ENCODE measurements around the gene HSD17B8. TPM values are rescaled to one million over a fixed set of nuclear protein-coding genes. Genes with fewer than 3 reads are reported as not detected.

The HSD17B8 gene
- total and polyA plus RNA-seq, 2 experiments from 2014 or later = 4.3 to 8.9 TPM

DNA sequence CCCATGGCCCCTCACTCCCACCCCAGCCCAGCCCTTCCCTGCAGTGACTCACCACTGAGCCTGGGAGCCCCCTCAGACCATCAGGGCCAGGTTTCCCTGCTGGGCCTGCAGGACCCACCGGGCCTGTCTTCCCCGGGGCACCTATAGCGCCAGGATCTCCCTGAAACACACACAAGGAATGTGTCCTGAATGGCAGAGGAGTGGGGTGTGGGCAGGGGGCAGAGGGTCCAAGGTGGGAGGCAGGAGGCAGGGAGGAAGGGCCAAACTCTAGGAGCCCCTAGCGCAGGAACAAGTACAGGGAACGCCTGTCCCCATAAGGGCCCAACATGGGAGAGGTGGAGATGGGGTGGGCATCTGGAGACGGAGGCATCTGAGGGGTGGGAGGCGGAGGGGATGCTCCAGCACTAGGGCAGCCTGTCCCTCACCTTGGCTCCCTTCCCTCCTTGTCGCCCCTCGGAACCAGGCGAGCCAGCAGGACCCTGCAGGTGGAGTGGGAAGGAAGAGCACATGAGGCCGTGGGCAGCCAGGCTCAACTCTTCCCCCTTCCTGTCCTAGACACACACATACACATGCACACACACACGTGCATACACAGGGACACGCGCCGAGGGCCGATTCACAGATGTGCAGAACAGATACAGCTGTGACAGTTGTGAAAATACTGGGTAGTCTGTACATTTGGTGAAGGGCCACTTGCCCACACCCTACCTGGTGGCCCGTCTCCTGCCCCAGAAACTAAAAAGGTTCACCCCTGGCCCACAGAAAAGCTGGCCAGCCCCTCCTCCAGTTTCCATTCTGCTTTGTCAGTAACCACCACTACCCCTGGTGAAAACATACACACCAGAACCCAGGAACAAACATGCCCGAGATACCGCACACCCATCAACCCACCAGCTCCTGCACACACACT lies 36.8 kb upstream of the HSD17B8 start:
- no peaks in the 10 kb centered on the region for H3K36me3 Mint-ChIP-seq (ENCODE audit: low read depth)
- no peak for TF ChIP-seq EZH2phosphoT487 (IDR thresholded peaks at IDR 0.05; ENCODE audit: unreplicated experiment)
- no peak for TF ChIP-seq REST (IDR thresholded peaks at IDR 0.05; ENCODE audit: unreplicated experiment)
- TF ChIP-seq, protein P1, sequence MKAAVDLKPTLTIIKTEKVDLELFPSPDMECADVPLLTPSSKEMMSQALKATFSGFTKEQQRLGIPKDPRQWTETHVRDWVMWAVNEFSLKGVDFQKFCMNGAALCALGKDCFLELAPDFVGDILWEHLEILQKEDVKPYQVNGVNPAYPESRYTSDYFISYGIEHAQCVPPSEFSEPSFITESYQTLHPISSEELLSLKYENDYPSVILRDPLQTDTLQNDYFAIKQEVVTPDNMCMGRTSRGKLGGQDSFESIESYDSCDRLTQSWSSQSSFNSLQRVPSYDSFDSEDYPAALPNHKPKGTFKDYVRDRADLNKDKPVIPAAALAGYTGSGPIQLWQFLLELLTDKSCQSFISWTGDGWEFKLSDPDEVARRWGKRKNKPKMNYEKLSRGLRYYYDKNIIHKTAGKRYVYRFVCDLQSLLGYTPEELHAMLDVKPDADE (IDR thresholded peaks at IDR 0.05) = no peak
- TF ChIP-seq, protein P2, sequence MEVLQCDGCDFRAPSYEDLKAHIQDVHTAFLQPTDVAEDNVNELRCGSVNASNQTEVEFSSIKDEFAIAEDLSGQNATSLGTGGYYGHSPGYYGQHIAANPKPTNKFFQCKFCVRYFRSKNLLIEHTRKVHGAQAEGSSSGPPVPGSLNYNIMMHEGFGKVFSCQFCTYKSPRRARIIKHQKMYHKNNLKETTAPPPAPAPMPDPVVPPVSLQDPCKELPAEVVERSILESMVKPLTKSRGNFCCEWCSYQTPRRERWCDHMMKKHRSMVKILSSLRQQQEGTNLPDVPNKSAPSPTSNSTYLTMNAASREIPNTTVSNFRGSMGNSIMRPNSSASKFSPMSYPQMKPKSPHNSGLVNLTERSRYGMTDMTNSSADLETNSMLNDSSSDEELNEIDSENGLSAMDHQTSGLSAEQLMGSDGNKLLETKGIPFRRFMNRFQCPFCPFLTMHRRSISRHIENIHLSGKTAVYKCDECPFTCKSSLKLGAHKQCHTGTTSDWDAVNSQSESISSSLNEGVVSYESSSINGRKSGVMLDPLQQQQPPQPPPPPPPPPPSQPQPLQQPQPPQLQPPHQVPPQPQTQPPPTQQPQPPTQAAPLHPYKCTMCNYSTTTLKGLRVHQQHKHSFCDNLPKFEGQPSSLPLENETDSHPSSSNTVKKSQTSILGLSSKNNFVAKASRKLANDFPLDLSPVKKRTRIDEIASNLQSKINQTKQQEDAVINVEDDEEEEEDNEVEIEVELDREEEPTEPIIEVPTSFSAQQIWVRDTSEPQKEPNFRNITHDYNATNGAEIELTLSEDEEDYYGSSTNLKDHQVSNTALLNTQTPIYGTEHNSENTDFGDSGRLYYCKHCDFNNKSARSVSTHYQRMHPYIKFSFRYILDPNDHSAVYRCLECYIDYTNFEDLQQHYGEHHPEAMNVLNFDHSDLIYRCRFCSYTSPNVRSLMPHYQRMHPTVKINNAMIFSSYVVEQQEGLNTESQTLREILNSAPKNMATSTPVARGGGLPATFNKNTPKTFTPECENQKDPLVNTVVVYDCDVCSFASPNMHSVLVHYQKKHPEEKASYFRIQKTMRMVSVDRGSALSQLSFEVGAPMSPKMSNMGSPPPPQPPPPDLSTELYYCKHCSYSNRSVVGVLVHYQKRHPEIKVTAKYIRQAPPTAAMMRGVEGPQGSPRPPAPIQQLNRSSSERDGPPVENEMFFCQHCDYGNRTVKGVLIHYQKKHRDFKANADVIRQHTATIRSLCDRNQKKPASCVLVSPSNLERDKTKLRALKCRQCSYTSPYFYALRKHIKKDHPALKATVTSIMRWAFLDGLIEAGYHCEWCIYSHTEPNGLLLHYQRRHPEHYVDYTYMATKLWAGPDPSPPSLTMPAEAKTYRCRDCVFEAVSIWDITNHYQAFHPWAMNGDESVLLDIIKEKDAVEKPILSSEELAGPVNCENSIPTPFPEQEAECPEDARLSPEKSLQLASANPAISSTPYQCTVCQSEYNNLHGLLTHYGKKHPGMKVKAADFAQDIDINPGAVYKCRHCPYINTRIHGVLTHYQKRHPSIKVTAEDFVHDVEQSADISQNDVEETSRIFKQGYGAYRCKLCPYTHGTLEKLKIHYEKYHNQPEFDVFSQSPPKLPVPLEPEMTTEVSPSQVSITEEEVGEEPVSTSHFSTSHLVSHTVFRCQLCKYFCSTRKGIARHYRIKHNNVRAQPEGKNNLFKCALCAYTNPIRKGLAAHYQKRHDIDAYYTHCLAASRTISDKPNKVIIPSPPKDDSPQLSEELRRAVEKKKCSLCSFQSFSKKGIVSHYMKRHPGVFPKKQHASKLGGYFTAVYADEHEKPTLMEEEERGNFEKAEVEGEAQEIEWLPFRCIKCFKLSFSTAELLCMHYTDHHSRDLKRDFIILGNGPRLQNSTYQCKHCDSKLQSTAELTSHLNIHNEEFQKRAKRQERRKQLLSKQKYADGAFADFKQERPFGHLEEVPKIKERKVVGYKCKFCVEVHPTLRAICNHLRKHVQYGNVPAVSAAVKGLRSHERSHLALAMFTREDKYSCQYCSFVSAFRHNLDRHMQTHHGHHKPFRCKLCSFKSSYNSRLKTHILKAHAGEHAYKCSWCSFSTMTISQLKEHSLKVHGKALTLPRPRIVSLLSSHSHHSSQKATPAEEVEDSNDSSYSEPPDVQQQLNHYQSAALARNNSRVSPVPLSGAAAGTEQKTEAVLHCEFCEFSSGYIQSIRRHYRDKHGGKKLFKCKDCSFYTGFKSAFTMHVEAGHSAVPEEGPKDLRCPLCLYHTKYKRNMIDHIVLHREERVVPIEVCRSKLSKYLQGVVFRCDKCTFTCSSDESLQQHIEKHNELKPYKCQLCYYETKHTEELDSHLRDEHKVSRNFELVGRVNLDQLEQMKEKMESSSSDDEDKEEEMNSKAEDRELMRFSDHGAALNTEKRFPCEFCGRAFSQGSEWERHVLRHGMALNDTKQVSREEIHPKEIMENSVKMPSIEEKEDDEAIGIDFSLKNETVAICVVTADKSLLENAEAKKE (CRISPR knock-in tag; IDR thresholded peaks at IDR 0.05) = no peak
- no peak for TF ChIP-seq STAT1 (IDR thresholded peaks at IDR 0.05; ENCODE audit: unreplicated experiment)
- TF ChIP-seq JUNB (IDR thresholded peaks at IDR 0.05; ENCODE audit: unreplicated experiment) = no peak
- no peak for TF ChIP-seq ZNF331 (CRISPR knock-in tag; IDR thresholded peaks at IDR 0.05; ENCODE audit: low read depth)
- TF ChIP-seq ZNF114 (CRISPR knock-in tag; IDR thresholded peaks at IDR 0.05) = no peak
- no peak for TF ChIP-seq NANOG (IDR thresholded peaks at IDR 0.05; ENCODE audit: borderline replicate concordance)
- TF ChIP-seq POLR2AphosphoS5 (IDR thresholded peaks at IDR 0.05; ENCODE audit: low read depth) = no peak
- TF ChIP-seq CREB1 (CRISPR knock-in tag; IDR thresholded peaks at IDR 0.05; ENCODE audit: low read depth) = no peak
- TF ChIP-seq EZH2 (IDR thresholded peaks at IDR 0.05; ENCODE audit: low read depth, unreplicated experiment) = no peak
- TF ChIP-seq CTCF (conservative IDR thresholded peaks at IDR 0.05; ENCODE audit: low read depth in 2 of 2) = no peak
- no peak overlapping the region for H3K27ac Mint-ChIP-seq
- no peak overlapping the region for H3K4me2 ChIP-seq
- DNase-seq (ENCODE audit: low spot score) = no peak
- no peaks in the 10 kb centered on the region; the same call in 1 of the 2 replicates for H3K4me1 ChIP-seq (ENCODE audit: insufficient read depth)
- no peaks in the 10 kb centered on the region for H4K20me1 ChIP-seq (replicated peaks; ENCODE audit: insufficient read depth)
- no peak overlapping the region for H3K4me3 Mint-ChIP-seq
- peaks cover under 1% of the 10 kb centered on the region; the same call in 1 of the 2 replicates for H3K27me3 ChIP-seq (ENCODE audit: insufficient read depth)
- H3K36me3 ChIP-seq (ENCODE audit: insufficient read depth) = no peaks in the 10 kb centered on the region
- H3K27ac ChIP-seq (ENCODE audit: low read depth) = no peak overlapping the region
- H3K9me2 ChIP-seq (ENCODE audit: insufficient read depth) = no peaks in the 10 kb centered on the region
- H3K79me2 ChIP-seq (replicated peaks; ENCODE audit: insufficient read depth) = no peaks in the 10 kb centered on the region
- peaks cover 13% of the 10 kb centered on the region for H3K27me3 Mint-ChIP-seq (ENCODE audit: insufficient read depth, low read depth, poor library complexity)
- H2AFZ ChIP-seq = no peak overlapping the region
- H3K9me3 Mint-ChIP-seq = no peaks in the 10 kb centered on the region; the same call in 1 of the 3 replicates
- no peak overlapping the region for H3K4me3 ChIP-seq
- no peaks in the 10 kb centered on the region for H3F3A ChIP-seq (replicated peaks; ENCODE audit: low read depth)
- H3K4me1 Mint-ChIP-seq = peaks cover 6% of the 10 kb centered on the region; the same call in 2 of the 3 replicates
- ATAC-seq = no peak

Measured in GM23338 (cell line).